IPS-15b (cell line): ENCODE measurements around the gene DBP.
"Not testable (repeated sequence)": the region's sequence is repeated elsewhere in the genome, so short reads cannot be mapped to it uniquely, and the experiment has no call there.

Source experiments
- H3K27me3 ChIP-seq: one replicate; pipeline ENCODE4 v1.6.1; 2013; ENCODE audit warnings: low read length; ENCODE audit not compliant: control insufficient read depth, insufficient read depth
- H3K36me3 ChIP-seq: one replicate; pipeline ENCODE4 v1.6.1; 2013; ENCODE audit warnings: low read length; ENCODE audit not compliant: control insufficient read depth, insufficient read depth
- H3K4me1 ChIP-seq: one replicate; pipeline ENCODE4 v1.6.1; 2013; ENCODE audit warnings: mild to moderate bottlenecking, low read length; ENCODE audit not compliant: control insufficient read depth, insufficient read depth
- H3K4me3 ChIP-seq: one replicate; pipeline ENCODE4 v1.5.1; 2013; ENCODE audit warnings: low read depth, low read length
- H3K9ac ChIP-seq: one replicate; pipeline ENCODE4 v1.6.1; 2013; ENCODE audit warnings: low read depth, mild to moderate bottlenecking, low read length
- H3K9me3 ChIP-seq: one replicate; pipeline ENCODE4 v1.6.1; 2013; ENCODE audit warnings: mild to moderate bottlenecking, low read length; ENCODE audit not compliant: control insufficient read depth, insufficient read depth

The DBP gene, protein sequence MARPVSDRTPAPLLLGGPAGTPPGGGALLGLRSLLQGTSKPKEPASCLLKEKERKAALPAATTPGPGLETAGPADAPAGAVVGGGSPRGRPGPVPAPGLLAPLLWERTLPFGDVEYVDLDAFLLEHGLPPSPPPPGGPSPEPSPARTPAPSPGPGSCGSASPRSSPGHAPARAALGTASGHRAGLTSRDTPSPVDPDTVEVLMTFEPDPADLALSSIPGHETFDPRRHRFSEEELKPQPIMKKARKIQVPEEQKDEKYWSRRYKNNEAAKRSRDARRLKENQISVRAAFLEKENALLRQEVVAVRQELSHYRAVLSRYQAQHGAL

DNA sequence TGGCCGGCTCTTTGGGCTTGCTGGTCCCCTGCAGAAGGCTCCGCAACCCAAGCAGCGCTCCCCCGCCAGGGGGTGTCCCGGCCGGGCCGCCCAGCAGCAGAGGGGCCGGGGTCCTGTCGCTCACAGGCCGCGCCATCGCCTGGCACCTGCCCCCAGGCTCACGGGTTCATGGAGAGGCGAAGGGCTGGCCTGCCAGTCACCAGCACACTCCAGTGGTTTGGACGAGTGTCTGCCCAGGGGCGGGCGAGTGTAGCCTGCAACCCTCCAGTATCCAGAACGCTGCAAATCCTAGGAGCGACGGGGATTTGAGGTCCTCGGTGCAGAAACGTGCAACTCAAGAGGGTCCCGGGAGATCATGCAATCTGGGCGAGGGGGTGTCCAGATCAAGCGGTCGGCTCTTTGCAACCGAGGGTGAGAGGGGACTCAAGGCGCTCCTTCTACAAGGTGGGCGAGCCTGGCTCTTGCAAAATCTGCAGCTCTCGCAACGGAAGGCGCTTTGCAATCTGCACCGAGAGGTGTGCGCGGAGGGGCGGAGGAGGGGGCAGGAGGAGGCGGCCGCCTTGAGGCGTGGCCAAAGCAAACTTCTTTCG is at the start of gene DBP:
DBP (minus strand) TSS at position 521 of the 590 bp plus-strand sequence; CDS start at position 136, 385 bp downstream.
- H3K9me3 ChIP-seq, result no peaks in the 10 kb centered on the region
- no peaks in the 10 kb centered on the region for H3K27me3 ChIP-seq
- peak within 1 kb of the TSS; percentile 78 for H3K4me3 ChIP-seq
- peaks cover 6% of the 10 kb centered on the region for H3K36me3 ChIP-seq
- peak within 1 kb of the TSS; percentile 87 for H3K9ac ChIP-seq
- peaks cover 11% of the 10 kb centered on the region for H3K4me1 ChIP-seq

DNA sequence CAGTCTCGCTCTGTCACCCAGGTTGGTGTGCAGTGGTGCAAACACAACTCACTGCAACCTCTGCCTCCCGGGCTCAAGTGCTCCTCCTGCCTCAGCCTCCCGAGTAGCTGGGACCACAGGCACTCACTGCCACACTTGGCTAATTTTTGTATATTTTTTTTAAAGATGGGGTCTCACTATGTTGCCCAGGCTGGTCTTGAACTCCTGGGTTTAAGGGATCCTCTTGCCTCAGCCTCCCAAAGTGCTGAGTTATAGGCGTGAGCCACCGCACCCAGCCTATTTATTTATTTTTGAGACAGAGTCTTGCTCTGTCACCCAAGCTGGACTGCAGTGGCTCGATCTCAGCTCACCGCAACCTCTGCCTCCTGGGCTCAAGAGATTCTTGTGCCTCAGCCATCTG is 49.5 kb upstream of the DBP start:
- H3K4me1 ChIP-seq, H3K9ac ChIP-seq, H3K4me3 ChIP-seq, H3K9me3 ChIP-seq, H3K36me3 ChIP-seq, H3K27me3 ChIP-seq: not testable (repeated sequence)

DNA sequence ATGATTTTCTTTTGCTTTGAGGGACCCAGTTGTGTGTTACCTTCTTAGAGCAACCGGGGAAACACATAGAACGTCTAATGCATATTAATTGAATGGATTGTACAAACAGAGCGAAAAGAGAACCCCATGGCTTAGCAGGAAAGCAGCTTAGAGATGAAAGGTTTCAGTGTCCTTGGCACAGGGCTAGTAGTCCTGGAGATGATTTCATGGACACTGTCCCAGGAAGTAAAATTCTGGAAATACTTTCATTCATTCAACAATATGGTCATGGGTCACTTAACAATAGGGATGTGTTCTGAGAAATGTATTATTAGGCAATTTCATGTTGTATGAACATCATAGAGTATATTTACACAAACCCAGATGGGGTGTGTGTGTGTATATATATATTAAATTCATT is 48.9 kb upstream of the DBP start:
- no peaks in the 10 kb centered on the region for H3K36me3 ChIP-seq
- no peaks in the 10 kb centered on the region for H3K27me3 ChIP-seq
- H3K4me1 ChIP-seq, result no peaks in the 10 kb centered on the region
- no peak overlapping the region for H3K9ac ChIP-seq
- H3K4me3 ChIP-seq, result no peak overlapping the region
- H3K9me3 ChIP-seq, result no peaks in the 10 kb centered on the region

- Histone ChIP-seq H3K9ac (no peak overlapping the region), H3K27me3 (no peaks in the 10 kb centered on the region), H3K4me1 (no peaks in the 10 kb centered on the region), H3K36me3 (no peaks in the 10 kb centered on the region), H3K4me3 (no peak overlapping the region), H3K9me3 (no peaks in the 10 kb centered on the region)
Measured at GRCh38 chr19:48685583-48685982, 48.4 kb upstream of the DBP start.

- no peaks in the 10 kb centered on the region for H3K4me1 ChIP-seq
Measured at GRCh38 chr19:48683349-48683748, 46.2 kb upstream of the DBP start.

DNA sequence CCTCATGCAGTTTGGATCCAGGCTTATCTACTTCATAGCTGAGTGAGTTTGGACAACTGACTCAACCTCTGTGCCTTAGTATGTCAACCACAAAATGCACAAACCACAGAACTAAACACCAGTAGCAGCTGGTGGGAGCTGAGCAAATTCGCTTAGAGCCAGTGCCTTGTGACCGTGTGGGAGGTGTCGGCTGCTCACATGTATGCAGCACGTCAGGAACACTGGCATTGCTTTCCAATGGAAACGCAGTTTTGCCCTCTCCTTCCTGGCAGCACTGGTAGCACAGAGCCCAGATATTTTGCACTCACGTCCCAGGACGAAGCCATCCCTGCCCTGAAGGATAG is 43.9 kb upstream of the DBP start:
- Histone ChIP-seq H3K4me3 (no peak overlapping the region), H3K9ac (no peak overlapping the region), H3K27me3 (no peaks in the 10 kb centered on the region), H3K9me3 (no peaks in the 10 kb centered on the region), H3K4me1 (no peaks in the 10 kb centered on the region), H3K36me3 (no peaks in the 10 kb centered on the region)

More at GRCh38 chr19:48683349-48683748, 46.2 kb upstream of the DBP start:
- H3K9ac ChIP-seq, result no peak overlapping the region
- H3K36me3 ChIP-seq, result no peaks in the 10 kb centered on the region
- no peaks in the 10 kb centered on the region for H3K27me3 ChIP-seq
- H3K9me3 ChIP-seq, result no peaks in the 10 kb centered on the region
- H3K4me3 ChIP-seq, result no peak overlapping the region

DNA sequence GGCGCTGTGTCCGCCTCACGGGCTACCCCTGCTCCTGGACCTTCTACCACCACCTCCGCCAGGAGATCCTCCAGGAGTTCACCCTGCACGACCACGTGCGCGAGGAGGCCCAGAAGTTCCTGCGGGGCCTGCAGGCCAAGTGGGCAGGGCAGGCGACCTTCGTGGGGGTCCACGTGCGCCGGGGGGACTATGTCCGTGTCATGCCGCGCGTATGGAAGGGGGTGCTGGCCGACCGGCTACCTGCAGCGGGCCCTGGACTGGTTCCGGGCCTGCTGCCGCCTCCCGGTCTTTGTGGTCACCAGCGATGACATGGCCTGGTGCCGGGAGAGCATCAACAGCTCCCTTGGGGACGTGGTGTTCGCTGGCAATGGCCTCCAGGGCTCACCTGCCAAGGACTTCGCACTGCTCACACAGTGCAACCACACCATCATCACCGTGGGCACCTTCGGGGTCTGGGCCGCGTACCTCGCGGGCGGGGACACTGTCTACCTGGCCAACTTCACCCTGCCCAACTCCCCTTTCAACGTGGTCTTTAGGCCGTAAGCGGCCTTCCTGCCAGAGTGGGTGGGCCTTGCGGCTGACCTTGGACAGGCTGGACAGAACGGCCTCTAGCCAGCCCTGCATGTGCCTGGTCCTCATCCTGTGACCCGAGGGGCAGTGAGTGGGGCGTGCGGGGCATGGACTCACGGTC is 43.4 kb upstream of the DBP start:
- Histone ChIP-seq H3K9me3 (no peaks in the 10 kb centered on the region), H3K36me3 (no peaks in the 10 kb centered on the region), H3K4me1 (no peaks in the 10 kb centered on the region), H3K9ac (no peak overlapping the region), H3K27me3 (no peaks in the 10 kb centered on the region), H3K4me3 (no peak overlapping the region)

GRCh38 chr19:48680006-48680405 is 42.8 kb upstream of the DBP start:
- H3K4me1 ChIP-seq, H3K36me3 ChIP-seq, H3K27me3 ChIP-seq, H3K9ac ChIP-seq, H3K9me3 ChIP-seq, H3K4me3 ChIP-seq: not testable (repeated sequence)

GRCh38 chr19:48678201-48678600 is 41.0 kb upstream of the DBP start:
- Histone ChIP-seq H3K4me1 (peaks cover 13% of the 10 kb centered on the region), H3K9ac (no peak overlapping the region), H3K9me3 (no peaks in the 10 kb centered on the region), H3K36me3 (no peaks in the 10 kb centered on the region), H3K4me3 (no peak overlapping the region), H3K27me3 (peaks cover 8% of the 10 kb centered on the region)

GRCh38 chr19:48676887-48677286 is 39.7 kb upstream of the DBP start:
- no peak overlapping the region for H3K9ac ChIP-seq
- H3K36me3 ChIP-seq, result no peaks in the 10 kb centered on the region
- no peak overlapping the region for H3K4me3 ChIP-seq
- H3K27me3 ChIP-seq, result peaks cover 8% of the 10 kb centered on the region
- H3K4me1 ChIP-seq, result peaks cover 13% of the 10 kb centered on the region
- H3K9me3 ChIP-seq, result no peaks in the 10 kb centered on the region

DNA sequence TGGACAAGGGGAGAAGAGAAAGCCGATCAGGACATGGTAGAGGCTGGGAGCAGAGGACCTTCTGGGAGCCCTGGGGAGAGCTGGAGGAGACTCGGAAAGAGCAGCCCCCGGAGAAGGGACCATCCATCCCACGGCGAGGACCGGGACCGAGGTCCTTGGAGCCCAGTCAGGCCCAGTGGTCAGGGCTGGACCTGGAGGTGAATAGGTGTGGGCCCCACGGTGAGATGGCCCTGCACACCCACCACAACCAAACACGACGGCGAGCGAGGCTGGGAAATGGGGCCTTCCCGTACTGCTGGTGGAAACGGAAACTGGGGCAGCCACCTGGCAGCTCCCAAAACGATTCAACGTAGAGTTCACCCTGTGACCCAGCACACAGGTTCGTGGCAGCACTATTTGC is 39.3 kb upstream of the DBP start:
- Histone ChIP-seq H3K4me1 (peaks cover 13% of the 10 kb centered on the region), H3K4me3 (no peak overlapping the region), H3K36me3 (no peaks in the 10 kb centered on the region), H3K9ac (no peak overlapping the region), H3K27me3 (peaks cover 8% of the 10 kb centered on the region), H3K9me3 (no peaks in the 10 kb centered on the region)
